HTERT RPE-1 (cell line): Measurements from ENCODE around the gene SLC35E3.
"Not testable (repeated sequence)": the region's sequence is repeated elsewhere in the genome, so short reads cannot be mapped to it uniquely, and the experiment has no call there.

ENCODE experiments used
- in situ Hi-C: fragments of 300-500 bp; cut with MboI; formaldehyde crosslinking; loops from 4 replicates; pipeline ENCODE4 v1.14.3; 2020; ENCODE audit warnings: low sequenced_read_pairs

SLC35E3 gene

DNA sequence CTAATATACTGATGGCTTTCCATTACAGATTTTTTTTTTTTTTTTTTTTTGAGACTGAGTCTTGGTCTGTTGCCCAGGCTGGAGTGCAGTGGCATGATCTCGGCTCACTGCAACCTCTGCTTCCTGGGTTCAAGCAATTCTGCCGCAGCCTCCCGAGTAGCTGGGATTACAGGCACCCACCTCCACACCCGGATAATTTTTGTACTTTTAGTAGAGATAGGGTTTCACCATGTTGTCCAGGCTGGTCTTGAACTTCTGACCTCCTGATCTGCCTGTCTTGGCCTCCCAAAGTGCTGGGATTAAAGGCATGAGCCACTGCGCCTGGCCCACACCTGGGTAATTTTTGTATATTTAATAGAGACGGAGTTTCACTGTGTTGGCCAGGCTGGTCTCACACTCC lies 65.6 kb downstream of the SLC35E3 start:
- in situ Hi-C loops: not testable (repeated sequence)

GRCh38 chr12:68812553-68813241 lies 66.7 kb downstream of the SLC35E3 start:
- in situ Hi-C loops: no loop called here

GRCh38 chr12:68813242-68813593 lies 67.2 kb downstream of the SLC35E3 start:
- in situ Hi-C loops: no loop called here

DNA sequence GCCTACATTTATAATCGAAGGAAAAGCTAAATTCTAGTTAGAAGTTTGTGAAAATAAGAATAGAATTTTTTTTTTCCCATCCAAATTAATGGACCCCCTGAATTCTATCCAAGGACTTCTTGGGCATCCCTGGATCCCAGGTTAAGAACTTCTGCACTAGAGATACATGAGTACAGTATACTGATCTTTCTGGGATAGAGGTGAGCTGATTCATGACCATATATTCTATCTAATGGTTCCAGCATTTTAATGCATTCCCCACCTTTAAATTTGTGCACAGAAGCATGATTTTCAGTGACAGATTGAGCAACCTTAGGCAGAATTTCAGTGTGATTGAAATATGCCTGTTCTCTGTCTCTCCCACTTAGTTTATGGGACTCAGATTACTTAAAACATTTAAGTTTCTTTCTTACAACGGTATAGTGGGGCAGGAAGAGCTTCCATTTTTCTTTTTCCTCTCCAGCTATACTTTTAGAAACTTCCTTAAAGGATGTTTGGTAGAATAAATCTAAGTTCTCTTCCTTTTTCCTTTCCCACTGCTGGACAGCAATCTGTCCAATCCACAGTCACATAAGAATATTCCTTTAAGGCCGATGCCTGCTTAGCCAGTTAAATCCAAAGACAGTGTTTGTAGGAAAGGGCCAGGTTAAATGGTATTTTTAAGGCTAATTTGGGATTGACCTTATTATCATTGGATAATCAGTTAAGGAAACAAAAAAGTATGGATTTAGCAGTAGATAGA lies 68.7 kb downstream of the SLC35E3 start:
- in situ Hi-C loops: no loop called here

DNA sequence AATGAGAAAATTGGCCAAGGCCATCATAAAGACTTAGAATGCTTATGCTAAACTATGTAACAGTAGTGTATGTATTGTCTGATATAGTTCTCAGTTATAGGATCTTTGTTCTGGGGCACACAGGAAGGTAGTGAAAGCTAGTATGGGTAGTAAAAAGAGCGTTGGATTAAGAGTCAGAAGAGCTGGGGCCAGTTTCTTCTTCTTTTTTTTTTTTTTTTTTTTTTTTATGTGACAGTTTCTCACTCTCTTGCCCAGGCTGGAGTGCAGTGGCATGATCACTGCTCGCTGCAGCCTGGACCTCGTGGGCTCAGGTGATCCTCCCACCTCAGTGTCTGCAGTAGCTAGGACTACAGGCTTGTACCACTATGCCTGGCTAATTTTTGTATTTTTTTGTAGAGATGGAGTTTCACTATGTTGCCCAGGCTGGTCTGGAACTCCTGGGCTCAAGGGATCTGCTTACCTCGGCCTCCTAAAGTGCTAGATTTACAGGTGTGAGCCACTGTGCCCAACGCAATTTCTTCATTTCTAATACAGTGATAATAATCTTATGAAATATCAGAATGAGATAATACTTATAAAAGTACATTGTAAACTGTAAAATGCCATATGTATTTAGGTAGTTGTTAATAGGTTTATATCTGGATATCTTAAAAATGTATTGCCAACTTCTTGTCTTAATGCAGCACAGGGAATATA lies 69.4 kb downstream of the SLC35E3 start:
- in situ Hi-C loops: no loop called here

GRCh38 chr12:68815928-68816800 lies 70.2 kb downstream of the SLC35E3 start:
- in situ Hi-C loops: no loop called here

DNA sequence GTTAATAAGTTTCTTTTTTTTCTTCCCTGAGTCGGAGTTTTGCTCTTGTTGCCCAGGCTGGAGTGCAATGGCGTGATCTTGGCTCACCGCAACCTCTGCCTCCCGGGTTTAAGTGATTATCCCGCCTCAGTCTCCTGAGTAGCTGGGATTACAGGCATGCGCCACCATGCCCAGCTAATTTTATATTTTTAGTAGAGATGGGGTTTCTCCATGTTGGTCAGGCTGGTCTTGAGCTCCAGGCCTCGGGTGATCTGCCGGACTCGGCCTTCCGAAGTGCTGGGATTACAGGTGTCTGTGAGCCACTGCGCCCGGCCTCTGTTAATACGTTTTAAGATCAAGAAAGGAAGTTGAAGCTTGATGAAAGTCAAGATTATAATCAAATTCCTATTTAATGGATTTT lies 73.5 kb downstream of the SLC35E3 start:
- in situ Hi-C loops: not testable (repeated sequence)

GRCh38 chr12:68821357-68822188 lies 75.6 kb downstream of the SLC35E3 start:
- in situ Hi-C loops: no loop called here

DNA sequence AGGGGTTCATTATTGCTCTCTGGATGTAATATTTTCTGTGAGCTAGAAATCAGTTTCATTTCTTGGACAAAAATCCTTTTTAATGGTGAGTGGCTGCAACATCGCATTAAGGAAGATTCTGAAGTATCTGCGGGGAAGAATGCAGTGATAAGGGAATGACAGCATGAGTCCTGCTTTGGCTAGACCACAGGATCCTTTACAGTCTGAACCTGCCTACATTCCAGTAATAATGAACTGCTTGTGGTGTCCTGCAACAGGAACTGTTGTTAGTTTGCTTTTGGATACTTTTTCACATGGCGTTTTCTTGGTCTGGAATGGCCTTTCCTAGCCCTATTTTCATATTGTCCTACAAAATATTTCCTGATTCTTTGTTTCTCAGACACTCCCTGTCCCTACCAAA lies 77.7 kb downstream of the SLC35E3 start:
- in situ Hi-C loops: no loop called here

DNA sequence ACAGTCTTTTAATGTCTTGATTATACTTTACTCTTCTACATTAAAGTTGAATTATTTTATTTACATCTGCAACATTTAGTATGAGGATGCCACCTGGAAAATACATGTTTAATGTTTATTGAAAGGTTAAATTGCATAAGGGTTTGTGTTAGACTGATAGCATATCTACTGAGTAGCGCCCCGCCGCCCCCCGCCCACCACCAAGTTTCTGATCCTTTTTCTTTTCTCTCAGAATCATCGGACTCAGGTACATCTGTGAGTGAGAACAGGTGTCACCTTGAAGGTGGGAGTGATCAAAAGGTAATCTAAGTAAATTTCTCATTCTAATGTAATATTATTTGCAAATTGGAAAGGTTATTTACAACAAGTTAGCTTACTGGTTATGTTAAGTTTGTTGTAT lies 78.2 kb downstream of the SLC35E3 start:
- in situ Hi-C loops: no loop called here

DNA sequence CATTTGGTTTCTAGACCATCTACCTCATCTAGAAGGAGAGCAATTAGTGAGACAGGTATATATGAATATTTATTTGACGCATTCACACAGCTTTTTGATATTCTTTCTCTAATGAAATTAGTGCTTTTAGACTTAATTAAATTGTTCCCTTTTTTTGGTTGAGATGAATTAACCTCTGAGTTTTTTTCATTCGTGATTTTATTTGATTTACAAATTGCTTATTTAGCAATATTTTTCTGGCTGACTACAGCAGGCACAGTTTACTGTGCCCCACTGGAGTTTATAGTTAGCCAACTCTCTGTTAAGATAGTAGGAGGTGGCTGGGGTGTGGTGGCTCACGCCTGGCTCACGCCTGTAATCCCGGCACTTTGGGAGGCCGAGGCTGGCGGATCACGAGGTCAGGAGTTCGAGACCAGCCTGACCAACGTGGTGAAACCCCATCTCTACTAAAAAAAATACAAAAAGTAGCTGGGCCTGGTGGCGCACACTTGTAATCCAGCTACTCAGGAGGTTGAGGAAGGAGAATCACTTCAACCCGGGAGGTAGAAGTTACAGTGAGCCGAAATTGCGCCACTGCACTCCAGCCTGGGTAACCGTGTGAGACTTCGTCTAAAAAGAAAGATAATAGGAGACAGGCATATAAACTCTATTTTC lies 78.7 kb downstream of the SLC35E3 start:
- in situ Hi-C loops: no loop called here

- in situ Hi-C loops: no loop called here
Observed at GRCh38 chr12:68825569-68826217, 79.7 kb downstream of the SLC35E3 start.

GRCh38 chr12:68827895-68828671 lies 82.1 kb downstream of the SLC35E3 start:
- in situ Hi-C loops: no loop called here

DNA sequence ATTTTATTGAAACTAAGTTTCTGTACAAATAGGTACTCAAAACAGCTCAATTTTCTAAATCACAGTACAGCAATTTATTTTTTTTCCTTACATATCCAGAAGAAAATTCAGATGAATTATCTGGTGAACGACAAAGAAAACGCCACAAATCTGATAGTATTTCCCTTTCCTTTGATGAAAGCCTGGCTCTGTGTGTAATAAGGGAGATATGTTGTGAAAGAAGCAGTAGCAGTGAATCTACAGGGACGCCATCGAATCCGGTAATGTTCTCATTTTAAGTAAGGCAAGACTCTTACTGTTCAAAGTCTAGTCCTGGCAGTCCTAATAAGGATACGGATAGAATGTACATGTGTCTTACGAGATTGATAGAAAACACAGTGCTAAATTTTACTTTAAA lies 82.7 kb downstream of the SLC35E3 start:
- in situ Hi-C loops: no loop called here
